Smooth muscle cell (in vitro differentiated cells): ENCODE measurements around the gene FRMPD4. TPM values are rescaled to one million over a fixed set of nuclear protein-coding genes. Genes with fewer than 3 reads are reported as not detected.
"Not testable (repeated sequence)": the region's sequence is repeated elsewhere in the genome, so short reads cannot be mapped to it uniquely, and the experiment has no call there.

ENCODE experiments used
- DNase-seq: peaks from one replicate; lab custom pipeline; 2025; ENCODE audit not compliant: unreplicated experiment; lab: John Stamatoyannopoulos, UW
- H2AFZ ChIP-seq: fragments of 200-600 bp; sonication (generic); 2 replicates; pipeline ENCODE4 v1.6.0; 2016; ENCODE audit warnings: antibody characterized with exemption, low read depth, mild to moderate bottlenecking
- H3F3A ChIP-seq: fragments of 200-600 bp; sonication (generic); 2 replicates; pipeline ENCODE4 v1.6.0; 2017; ENCODE audit warnings: antibody characterized with exemption, low read depth
- H3K27ac ChIP-seq: fragments of 200-600 bp; sonication (generic); 2 replicates; pipeline ENCODE4 v1.5.1; 2016; ENCODE audit warnings: low read depth, mild to moderate bottlenecking
- H3K27me3 ChIP-seq: fragments of 200-600 bp; sonication (generic); 2 replicates; pipeline ENCODE4 v1.6.1; 2016; ENCODE audit warnings: low read depth, mild to moderate bottlenecking
- H3K36me3 ChIP-seq: fragments of 200-600 bp; sonication (generic); 2 replicates; pipeline ENCODE4 v1.5.1; 2016; ENCODE audit warnings: low read depth
- H3K4me1 ChIP-seq: fragments of 200-600 bp; sonication (generic); 2 replicates; pipeline ENCODE4 v1.5.1; 2016; ENCODE audit warnings: low read depth
- H3K4me2 ChIP-seq: fragments of 200-600 bp; sonication (generic); 2 replicates; pipeline ENCODE4 v1.6.0; 2016; ENCODE audit warnings: mild to moderate bottlenecking
- H3K4me3 ChIP-seq: fragments of 200-600 bp; sonication (generic); 2 replicates; pipeline ENCODE4 v1.5.1; 2016; ENCODE audit warnings: mild to moderate bottlenecking
- H3K79me2 ChIP-seq: fragments of 200-600 bp; sonication (generic); 2 replicates; pipeline ENCODE4 v1.6.0; 2016; ENCODE audit warnings: low read depth, mild to moderate bottlenecking
- H3K9ac ChIP-seq: fragments of 200-600 bp; sonication (generic); 2 replicates; pipeline ENCODE4 v1.6.0; 2016; ENCODE audit warnings: low read depth
- H3K9me3 ChIP-seq: fragments of 200-600 bp; sonication (generic); replicated peaks from 2 replicates; pipeline ENCODE4 v1.5.1; 2016; ENCODE audit warnings: low read depth
- H4K20me1 ChIP-seq: fragments of 200-600 bp; sonication (generic); 2 replicates; pipeline ENCODE4 v1.6.0; 2016; ENCODE audit warnings: low read depth
- WGBS: methylation state at CpG from one replicate; pipeline ENCODE4 v1.1.7; 2016; ENCODE audit warnings: low lambda C conversion rate; 5-methylcytosine and 5-hydroxymethylcytosine counted together
- polyA plus RNA-seq: library from polyadenylated mRNA; unstranded; fragments of >200 nt; fragmentation: Nextera tagmentation; extraction: Ambion mirVana; gene quantifications from 2 replicates; pipeline ENCODE4 v1.2.1, GENCODE V29; 2016
- total RNA-seq: library from RNA; depleted of rRNA; stranded (reverse); fragments of >200 nt; gene quantifications from 2 replicates; pipeline ENCODE4 v1.2.3, GENCODE V29; 2014
- TF ChIP-seq, protein P1 (sequence below): fragments of 200-600 bp; sonication (generic); IDR thresholded peaks from 2 replicates; pipeline ENCODE4 v1.5.1; 2017; ENCODE audit warnings: borderline replicate concordance, mild to moderate bottlenecking, antibody characterized with exemption; ENCODE audit not compliant: insufficient read depth, poor library complexity, severe bottlenecking

The FRMPD4 gene
- total and polyA plus RNA-seq, 2 experiments from 2014 or later, result 0.13 TPM; not detected in 1

DNA sequence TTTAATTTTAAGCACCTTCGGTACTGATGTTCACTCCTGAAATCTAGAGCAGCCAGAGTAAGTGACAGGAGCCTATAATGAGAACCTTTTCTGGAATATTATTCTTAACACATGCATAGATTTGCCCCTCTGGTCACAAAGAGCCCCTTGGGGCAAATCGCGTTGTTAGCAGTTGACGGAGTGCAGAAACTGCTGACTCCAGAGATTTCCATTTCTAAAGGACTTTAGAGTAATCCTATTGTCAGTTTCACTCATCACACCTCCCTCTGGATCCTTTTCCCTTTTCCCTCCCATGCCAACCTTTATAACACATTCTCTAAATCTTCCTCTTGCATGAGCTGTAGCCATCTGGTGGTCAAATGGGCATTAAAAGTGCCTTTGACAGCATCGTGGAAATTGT is 388.0 kb downstream of the FRMPD4 start:
- no peaks in the 10 kb centered on the region for H3F3A ChIP-seq
- 63% methylated on average over 5 of the region's 5 CpGs for WGBS
- TF ChIP-seq, protein P1, sequence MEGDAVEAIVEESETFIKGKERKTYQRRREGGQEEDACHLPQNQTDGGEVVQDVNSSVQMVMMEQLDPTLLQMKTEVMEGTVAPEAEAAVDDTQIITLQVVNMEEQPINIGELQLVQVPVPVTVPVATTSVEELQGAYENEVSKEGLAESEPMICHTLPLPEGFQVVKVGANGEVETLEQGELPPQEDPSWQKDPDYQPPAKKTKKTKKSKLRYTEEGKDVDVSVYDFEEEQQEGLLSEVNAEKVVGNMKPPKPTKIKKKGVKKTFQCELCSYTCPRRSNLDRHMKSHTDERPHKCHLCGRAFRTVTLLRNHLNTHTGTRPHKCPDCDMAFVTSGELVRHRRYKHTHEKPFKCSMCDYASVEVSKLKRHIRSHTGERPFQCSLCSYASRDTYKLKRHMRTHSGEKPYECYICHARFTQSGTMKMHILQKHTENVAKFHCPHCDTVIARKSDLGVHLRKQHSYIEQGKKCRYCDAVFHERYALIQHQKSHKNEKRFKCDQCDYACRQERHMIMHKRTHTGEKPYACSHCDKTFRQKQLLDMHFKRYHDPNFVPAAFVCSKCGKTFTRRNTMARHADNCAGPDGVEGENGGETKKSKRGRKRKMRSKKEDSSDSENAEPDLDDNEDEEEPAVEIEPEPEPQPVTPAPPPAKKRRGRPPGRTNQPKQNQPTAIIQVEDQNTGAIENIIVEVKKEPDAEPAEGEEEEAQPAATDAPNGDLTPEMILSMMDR, result no peak

DNA sequence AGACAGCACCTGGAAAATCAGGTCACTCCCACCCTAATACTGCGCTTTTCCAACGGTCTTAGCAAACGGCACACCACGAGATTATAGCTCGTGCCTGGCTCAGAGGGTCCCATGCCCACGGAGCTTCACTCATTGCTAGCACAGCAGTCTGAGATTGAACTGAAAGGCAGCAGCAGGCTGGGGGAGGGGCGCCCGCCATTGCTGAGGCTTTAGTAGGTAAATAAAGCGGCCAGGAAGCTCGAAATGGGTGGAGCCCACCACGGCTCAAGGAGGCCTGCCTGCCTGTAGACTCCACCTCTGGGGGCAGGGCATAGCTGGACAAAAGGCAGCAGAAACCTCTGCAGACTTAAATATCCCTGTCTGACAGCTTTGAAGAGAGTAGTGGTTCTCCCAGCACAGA is 399.8 kb downstream of the FRMPD4 start:
- 80% methylated on average over 11 of the region's 11 CpGs for WGBS
- H3F3A ChIP-seq, H2AFZ ChIP-seq, DNase-seq, H3K4me3 ChIP-seq, H3K9me3 ChIP-seq, H3K4me2 ChIP-seq, H3K79me2 ChIP-seq, H4K20me1 ChIP-seq, H3K27me3 ChIP-seq, H3K9ac ChIP-seq, H3K4me1 ChIP-seq, H3K27ac ChIP-seq, H3K36me3 ChIP-seq: not testable (repeated sequence)

More for the DNA sequence above, 388.0 kb downstream of the FRMPD4 start:
- no peak overlapping the region for H3K9ac ChIP-seq
- H4K20me1 ChIP-seq, result no peaks in the 10 kb centered on the region
- no peaks in the 10 kb centered on the region for H3K36me3 ChIP-seq
- no peak overlapping the region for H3K4me3 ChIP-seq
- no peaks in the 10 kb centered on the region for H3K9me3 ChIP-seq
- no peak overlapping the region for H3K4me2 ChIP-seq
- H2AFZ ChIP-seq, result no peak overlapping the region
- no peak for DNase-seq
- no peaks in the 10 kb centered on the region for H3K27me3 ChIP-seq
- no peaks in the 10 kb centered on the region for H3K4me1 ChIP-seq
- H3K79me2 ChIP-seq, result no peaks in the 10 kb centered on the region
- no peak overlapping the region for H3K27ac ChIP-seq

DNA sequence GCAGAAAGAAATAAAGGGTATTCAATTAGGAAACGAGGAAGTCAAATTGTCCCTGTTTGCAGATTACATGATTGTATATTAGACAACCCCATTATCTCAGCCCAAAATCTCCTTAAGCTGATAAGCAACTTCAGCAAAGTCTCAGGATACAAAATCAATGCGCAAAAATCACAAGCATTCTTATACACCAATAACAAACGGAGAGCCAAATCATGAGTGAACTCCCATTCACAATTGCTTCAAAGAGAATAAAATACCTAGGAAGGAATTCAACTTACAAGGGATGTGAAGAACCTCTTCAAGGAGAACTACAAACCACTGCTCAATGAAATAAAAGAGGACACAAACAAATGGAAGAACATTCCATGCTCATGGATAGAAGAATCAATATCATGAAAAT is 404.0 kb downstream of the FRMPD4 start:
- 73% methylated on average over 3 of the region's 3 CpGs for WGBS
- DNase-seq, H3K27me3 ChIP-seq, H2AFZ ChIP-seq, H3K4me2 ChIP-seq, H4K20me1 ChIP-seq, H3K9ac ChIP-seq, H3K79me2 ChIP-seq, H3K9me3 ChIP-seq, H3K4me1 ChIP-seq, H3K36me3 ChIP-seq, H3K27ac ChIP-seq, H3K4me3 ChIP-seq, H3F3A ChIP-seq: not testable (repeated sequence)

DNA sequence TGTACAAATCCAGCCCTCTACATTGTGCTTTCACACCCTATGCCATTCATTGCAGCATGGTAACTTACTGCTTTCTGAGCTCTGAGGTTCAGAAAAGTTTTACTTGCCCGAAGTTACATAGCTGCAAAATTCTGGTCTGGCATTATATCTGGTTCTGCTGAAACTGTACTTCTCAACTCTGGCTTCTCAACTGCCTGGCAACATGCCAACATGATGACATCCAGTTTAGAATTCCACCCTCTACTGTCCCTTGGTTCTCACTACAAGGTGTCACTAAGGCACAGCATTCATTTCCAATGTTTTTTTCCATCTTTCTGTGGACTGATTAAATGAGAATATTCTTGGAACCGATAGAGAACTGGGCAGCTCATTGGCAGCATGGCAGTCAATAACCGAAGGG is 410.1 kb downstream of the FRMPD4 start:
- H3K36me3 ChIP-seq, result no peaks in the 10 kb centered on the region
- H3K4me1 ChIP-seq, result no peaks in the 10 kb centered on the region
- TF ChIP-seq, protein P1, result no peak
- no peaks in the 10 kb centered on the region for H3K9me3 ChIP-seq
- no peaks in the 10 kb centered on the region for H3F3A ChIP-seq
- H4K20me1 ChIP-seq, result no peaks in the 10 kb centered on the region
- H2AFZ ChIP-seq, result no peak overlapping the region
- no peak overlapping the region for H3K27ac ChIP-seq
- DNase-seq, result no peak
- no peaks in the 10 kb centered on the region for H3K79me2 ChIP-seq
- WGBS, result 56% methylated on average over 3 of the region's 3 CpGs
- no peak overlapping the region for H3K4me2 ChIP-seq
- no peak overlapping the region for H3K9ac ChIP-seq
- H3K27me3 ChIP-seq, result no peaks in the 10 kb centered on the region
- H3K4me3 ChIP-seq, result no peak overlapping the region

DNA sequence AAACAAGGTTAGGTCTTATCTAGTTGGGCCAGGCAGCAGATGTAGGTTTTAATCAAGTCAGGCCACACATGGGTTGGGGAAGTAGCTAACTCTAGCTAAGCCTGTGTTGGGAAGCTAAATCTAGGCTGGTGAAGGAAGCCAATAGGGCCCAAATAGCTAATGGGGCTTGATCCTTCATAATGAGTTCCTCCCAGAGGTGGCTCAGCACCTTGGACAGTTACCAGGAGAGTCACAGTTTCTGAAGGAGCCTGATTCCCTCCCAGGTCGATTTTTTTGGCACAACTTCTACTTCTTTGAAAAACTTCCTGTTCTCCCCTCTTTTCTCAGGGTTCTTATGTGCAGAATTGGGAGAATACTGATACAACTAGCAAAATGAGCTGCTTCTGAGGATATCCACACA is 410.5 kb downstream of the FRMPD4 start:
- 20% methylated on average over 1 of the region's 1 CpG for WGBS
- DNase-seq, result no peak
- Histone ChIP-seq H3K27me3 (no peaks in the 10 kb centered on the region), H3K4me2 (no peak overlapping the region), H4K20me1 (no peaks in the 10 kb centered on the region), H3K4me3 (no peak overlapping the region), H3K9me3 (no peaks in the 10 kb centered on the region), H3K27ac (no peak overlapping the region), H3F3A (no peaks in the 10 kb centered on the region), H3K4me1 (no peaks in the 10 kb centered on the region), H3K9ac (no peak overlapping the region), H2AFZ (no peak overlapping the region), H3K79me2 (no peaks in the 10 kb centered on the region), H3K36me3 (no peaks in the 10 kb centered on the region)
- TF ChIP-seq, protein P1, result no peak
